H9 (cell line): ENCODE data around the gene PLEKHG3. TPM values are rescaled to one million over a fixed set of nuclear protein-coding genes. Genes with fewer than 3 reads are reported as not detected.

Source experiments
- DNase-seq: peaks from one replicate; pipeline ENCODE4 v3.0.0-alpha.2; 2017
- H2AFZ ChIP-seq: one replicate; pipeline ENCODE4 v1.6.1; 2013; ENCODE audit warnings: mild to moderate bottlenecking, low read length, control low read depth, moderate library complexity
- H2AK5ac ChIP-seq: 2 replicates; pipeline ENCODE4 v1.6.1; 2013; ENCODE audit warnings: low read length, control low read depth, mixed read lengths; ENCODE audit not compliant: insufficient read length
- H2BK120ac ChIP-seq: one replicate; pipeline ENCODE4 v1.6.1; 2013; ENCODE audit warnings: low read depth, mild to moderate bottlenecking, low read length, control low read depth, inconsistent platforms; ENCODE audit not compliant: poor library complexity, severe bottlenecking
- H2BK12ac ChIP-seq: 2 replicates; pipeline ENCODE4 v1.6.1; 2013; ENCODE audit warnings: low read length, control low read depth, mixed read lengths, low read depth; ENCODE audit not compliant: insufficient read length
- H2BK15ac ChIP-seq: 2 replicates; pipeline ENCODE4 v1.6.1; 2013; ENCODE audit warnings: low read depth, low read length, control low read depth
- H2BK20ac ChIP-seq: one replicate; pipeline ENCODE4 v1.6.1; 2013; ENCODE audit warnings: low read depth, mild to moderate bottlenecking, low read length, control low read depth, inconsistent platforms; ENCODE audit not compliant: poor library complexity, severe bottlenecking
- H2BK5ac ChIP-seq: 2 replicates; pipeline ENCODE4 v1.6.1; 2013; ENCODE audit warnings: low read length, control low read depth, mixed read lengths; ENCODE audit not compliant: insufficient read length
- H3K14ac ChIP-seq: 2 replicates; pipeline ENCODE4 v1.6.1; 2013; ENCODE audit warnings: low read length, control low read depth; ENCODE audit not compliant: insufficient read depth
- H3K18ac ChIP-seq: 2 replicates; pipeline ENCODE4 v1.6.1; 2013; ENCODE audit warnings: low read depth, mild to moderate bottlenecking, mixed read lengths, low read length, control low read depth; ENCODE audit not compliant: insufficient read length
- H3K23ac ChIP-seq: 2 replicates; pipeline ENCODE4 v1.6.1; 2013; ENCODE audit warnings: low read length, control low read depth, mixed read lengths, low read depth; ENCODE audit not compliant: insufficient read length
- H3K23me2 ChIP-seq: 2 replicates; pipeline ENCODE4 v1.6.1; 2013; ENCODE audit warnings: low read depth, mild to moderate bottlenecking, mixed read lengths, low read length, control low read depth; ENCODE audit not compliant: insufficient read length, poor library complexity, severe bottlenecking
- H3K27ac ChIP-seq: 2 replicates; pipeline ENCODE4 v1.5.1; 2013; ENCODE audit warnings: low read length, control low read depth, mixed read lengths, low read depth; ENCODE audit not compliant: insufficient read length
- H3K27me3 ChIP-seq: 2 replicates; pipeline ENCODE4 v1.6.1; 2013; ENCODE audit warnings: low read length, control low read depth, inconsistent platforms; ENCODE audit not compliant: insufficient read depth
- H3K4ac ChIP-seq: 2 replicates; pipeline ENCODE4 v1.6.1; 2013; ENCODE audit warnings: low read depth, mild to moderate bottlenecking, control low read depth, inconsistent platforms, low read length, moderate library complexity
- H3K4me1 ChIP-seq: 2 replicates; pipeline ENCODE4 v1.6.1; 2013; ENCODE audit warnings: low read length, control low read depth, inconsistent platforms; ENCODE audit not compliant: insufficient read depth
- H3K4me2 ChIP-seq: 2 replicates; pipeline ENCODE4 v1.6.1; 2013; ENCODE audit warnings: low read length, control low read depth, mixed read lengths; ENCODE audit not compliant: insufficient read length, insufficient read depth
- H3K56ac ChIP-seq: 2 replicates; pipeline ENCODE4 v1.6.1; 2013; ENCODE audit warnings: low read depth, mild to moderate bottlenecking, mixed read lengths, low read length, control low read depth; ENCODE audit not compliant: insufficient read length
- H3K79me1 ChIP-seq: 2 replicates; pipeline ENCODE4 v1.6.1; 2013; ENCODE audit warnings: low read depth, mild to moderate bottlenecking, moderate library complexity, low read length, control low read depth, inconsistent platforms; ENCODE audit not compliant: insufficient read depth, poor library complexity, severe bottlenecking
- H3K79me2 ChIP-seq: 2 replicates; pipeline ENCODE4 v1.6.1; 2013; ENCODE audit warnings: low read length, control low read depth, inconsistent platforms; ENCODE audit not compliant: insufficient read depth
- H3K9ac ChIP-seq: 2 replicates; pipeline ENCODE4 v1.6.1; 2013; ENCODE audit warnings: low read length, control low read depth, mixed read lengths; ENCODE audit not compliant: insufficient read length; ENCODE audit errors: extremely low read depth
- H3K9me3 ChIP-seq: one replicate; pipeline ENCODE4 v1.6.1; 2013; ENCODE audit warnings: low read depth, low read length, inconsistent platforms; ENCODE audit not compliant: control insufficient read depth
- H3T11ph ChIP-seq: one replicate; pipeline ENCODE4 v1.6.1; 2013; ENCODE audit warnings: mild to moderate bottlenecking, low read length, control low read depth, inconsistent platforms
- H4K20me1 ChIP-seq: one replicate; pipeline ENCODE4 v1.6.1; 2013; ENCODE audit not compliant: control insufficient read depth, insufficient read length, insufficient read depth
- H4K5ac ChIP-seq: 2 replicates; pipeline ENCODE4 v1.6.1; 2013; ENCODE audit warnings: low read depth, mild to moderate bottlenecking, mixed read lengths, low read length, control low read depth; ENCODE audit not compliant: insufficient read length
- H4K8ac ChIP-seq: replicated peaks from 2 replicates; pipeline ENCODE4 v1.6.1; 2013; ENCODE audit warnings: low read length, control low read depth, mixed read lengths, low read depth; ENCODE audit not compliant: insufficient read length
- H4K91ac ChIP-seq: 2 replicates; pipeline ENCODE4 v1.6.1; 2013; ENCODE audit warnings: low read depth, mild to moderate bottlenecking, moderate library complexity, mixed read lengths, low read length, control low read depth; ENCODE audit not compliant: insufficient read length
- H3K27ac Mint-ChIP-seq, 3 experiments: 2 replicates in 2 of 3; 3 replicates in 1 of 3; pipeline ENCODE4 v1.8.0; 2020 to 2021; ENCODE audit warnings: mixed read lengths in 3 of 3, mild to moderate bottlenecking in 1 of 3, moderate library complexity in 1 of 3
- H3K27me3 Mint-ChIP-seq: 2 replicates; pipeline ENCODE4 v1.8.0; 2021; ENCODE audit warnings: low read depth, mild to moderate bottlenecking, moderate library complexity, mixed read lengths
- H3K36me3 Mint-ChIP-seq, 3 experiments: 2 replicates in 2 of 3; 3 replicates in 1 of 3; pipeline ENCODE4 v1.8.0; 2020 to 2021; ENCODE audit warnings: low read depth in 3 of 3, mixed read lengths in 3 of 3; ENCODE audit not compliant: insufficient read depth in 1 of 3
- H3K4me1 Mint-ChIP-seq, 2 experiments: 2 replicates each; pipeline ENCODE4 v1.8.0; 2020; ENCODE audit warnings: mixed read lengths in 2 of 2
- H3K4me3 Mint-ChIP-seq, 2 experiments: 2 replicates in 1 of 2; 3 replicates in 1 of 2; pipeline ENCODE4 v1.8.0; 2020 to 2021; ENCODE audit warnings: mild to moderate bottlenecking in 2 of 2, mixed read lengths in 2 of 2, moderate library complexity in 1 of 2
- H3K9me3 Mint-ChIP-seq, 2 experiments: 2 replicates in 1 of 2; 3 replicates in 1 of 2; pipeline ENCODE4 v1.8.0; 2020; ENCODE audit warnings: mild to moderate bottlenecking in 2 of 2, mixed read lengths in 2 of 2, moderate library complexity in 1 of 2
- CTCF ChIP-seq: fragments of 200-600 bp; sonication (generic); conservative IDR thresholded peaks from 3 replicates; pipeline ENCODE4 v1.8.0; 2021; ENCODE audit warnings: antibody characterized with exemption, mild to moderate bottlenecking
- WGBS: extraction: QIAGEN DNeasy Blood & Tissue Kit; methylation state at CpG from one replicate; pipeline ENCODE4 v1.1.7; 2013; ENCODE audit warnings: missing lambda C conversion rate, low lambda C conversion rate, mixed read lengths; ENCODE audit not compliant: insufficient read length; ENCODE audit errors: extremely low coverage; 5-methylcytosine and 5-hydroxymethylcytosine counted together
- total RNA-seq: library from RNA; stranded (reverse); gene quantifications from 2 replicates; pipeline ENCODE4 v1.2.1, GENCODE V29; 2021

PLEKHG3 gene
- total RNA-seq, 1 experiment from 2014 or later, result 48.5 TPM

GRCh38 chr14:64760916-64761315 lies 56.7 kb downstream of the PLEKHG3 start:
- Histone ChIP-seq H4K8ac (no peak overlapping the region), H3K18ac (no peak overlapping the region), H2BK12ac (no peak overlapping the region), H2BK20ac (no peak overlapping the region), H3K79me2 (no peaks in the 10 kb centered on the region), H3K56ac (no peak overlapping the region), H2AK5ac (no peak overlapping the region), H3K4me2 (no peak overlapping the region), H3K23ac (no peak overlapping the region), H3K27me3 (no peaks in the 10 kb centered on the region), H3K9me3 (no peaks in the 10 kb centered on the region), H3K4me1 (peaks cover 5% of the 10 kb centered on the region; the same call in 1 of the 2 replicates), H3K4ac (no peak overlapping the region), H3K27ac (no peak overlapping the region), H3K14ac (no peak overlapping the region; the same call in 1 of the 2 replicates), H3K23me2 (peaks cover 4% of the 10 kb centered on the region), H3K9ac (no peak overlapping the region), H3T11ph (no peak overlapping the region), H4K20me1 (no peaks in the 10 kb centered on the region), H2BK15ac (no peak overlapping the region), H2BK5ac (no peak overlapping the region), H2BK120ac (no peak overlapping the region), H3K79me1 (no peaks in the 10 kb centered on the region), H4K91ac (no peak overlapping the region), H2AFZ (no peak overlapping the region), H4K5ac (no peak overlapping the region)
- Mint-ChIP-seq H3K27me3 (peaks cover 24% of the 10 kb centered on the region), H3K4me3 (no peak overlapping the region; a peak in 1 of 5 replicates), H3K36me3 (no peaks in the 10 kb centered on the region; a peak in 2 of 7 replicates), H3K9me3 (peaks cover 0 to 3% of the 10 kb centered on the region in 2 experiments; a peak in 3 of 5 replicates), H3K27ac (no peak overlapping the region; a peak in 1 of 7 replicates), H3K4me1 (peaks cover 50 to 63% of the 10 kb centered on the region in 2 experiments)
- no peak for DNase-seq
- no peak for TF ChIP-seq CTCF
- WGBS, result no CpG with 5 or more reads among the region's 5 CpGs
